ENCODE measurements around the gene UXS1.
"Not testable (repeated sequence)": the region's sequence is repeated elsewhere in the genome, so short reads cannot be mapped to it uniquely, and the experiment has no call there.

UXS1 gene

GRCh38 chr2:106219157-106219556 is 25.1 kb upstream of the UXS1 start:
- H3K27ac ChIP-seq (ENCODE audit: low read depth, low read length); H4K91ac ChIP-seq (ENCODE audit: low read depth, low read length); H3K4me2 ChIP-seq (ENCODE audit: low read length); H3K4me3 ChIP-seq (ENCODE audit: low read depth, low read length); H2BK120ac ChIP-seq (ENCODE audit: insufficient read depth, low read length, poor library complexity); H3K14ac ChIP-seq (ENCODE audit: low read length); H4K8ac ChIP-seq (ENCODE audit: low read depth, low read length); H2AK5ac ChIP-seq (ENCODE audit: low read length); H3K36me3 ChIP-seq (ENCODE audit: control insufficient read depth in 1 of 2, insufficient read depth in 2 of 2, low read length in 2 of 2); H3K4me1 ChIP-seq (ENCODE audit: control insufficient read depth in 1 of 2, insufficient read depth in 2 of 2, low read length in 2 of 2); H3K27me3 ChIP-seq (ENCODE audit: insufficient read depth, low read length); H3K79me2 ChIP-seq (ENCODE audit: control insufficient read depth, insufficient read depth, low read length, poor library complexity); H2AFZ ChIP-seq (ENCODE audit: insufficient read depth, low read length, poor library complexity); H3K79me1 ChIP-seq (ENCODE audit: low read length); H3K23ac ChIP-seq (ENCODE audit: low read length); H4K12ac ChIP-seq (ENCODE audit: low read depth, low read length); H3K9me3 ChIP-seq (ENCODE audit: insufficient read depth, low read depth, low read length); H3K4ac ChIP-seq (ENCODE audit: low read depth, low read length); H2BK12ac ChIP-seq (ENCODE audit: low read length); H2BK5ac ChIP-seq (ENCODE audit: low read depth, low read length, poor library complexity); H3K18ac ChIP-seq (ENCODE audit: low read length); H3K9ac ChIP-seq (ENCODE audit: low read length); DNase-seq: not testable (repeated sequence)
- WGBS (ENCODE audit: extremely low coverage, insufficient coverage, insufficient read length), result no CpG with 5 or more reads among the region's 8 CpGs

GRCh38 chr2:106208874-106209273 is 14.8 kb upstream of the UXS1 start:
- WGBS (ENCODE audit: extremely low coverage, insufficient coverage, insufficient read length), result no CpG with 5 or more reads among the region's 2 CpGs

GRCh38 chr2:106208399-106208798 is 14.3 kb upstream of the UXS1 start:
- no peaks in the 10 kb centered on the region for H3K4me1 ChIP-seq (ENCODE audit: control insufficient read depth in 1 of 2, insufficient read depth in 2 of 2, low read length in 2 of 2)
- no peak overlapping the region for H3K9ac ChIP-seq (ENCODE audit: low read length)
- no peaks in the 10 kb centered on the region for H3K27me3 ChIP-seq (ENCODE audit: insufficient read depth, low read length)
- H3K4ac ChIP-seq (ENCODE audit: low read depth, low read length), result no peak overlapping the region
- WGBS (ENCODE audit: extremely low coverage, insufficient coverage, insufficient read length), result no CpG with 5 or more reads among the region's 1 CpG
- no peak overlapping the region for H3K27ac ChIP-seq (ENCODE audit: low read depth, low read length)
- H2BK12ac ChIP-seq (ENCODE audit: low read length), result no peak overlapping the region
- H3K36me3 ChIP-seq (ENCODE audit: control insufficient read depth in 1 of 2, insufficient read depth in 2 of 2, low read length in 2 of 2), result no peaks in the 10 kb centered on the region
- no peak overlapping the region for H2BK120ac ChIP-seq (ENCODE audit: insufficient read depth, low read length, poor library complexity)
- H3K4me3 ChIP-seq (ENCODE audit: low read depth, low read length), result no peak overlapping the region
- H3K18ac ChIP-seq (ENCODE audit: low read length), result no peak overlapping the region
- H4K8ac ChIP-seq (ENCODE audit: low read depth, low read length), result no peak overlapping the region
- no peak overlapping the region for H3K4me2 ChIP-seq (ENCODE audit: low read length)
- no peaks in the 10 kb centered on the region for H3K79me1 ChIP-seq (ENCODE audit: low read length)
- H3K79me2 ChIP-seq (ENCODE audit: control insufficient read depth, insufficient read depth, low read length, poor library complexity), result no peaks in the 10 kb centered on the region
- no peak overlapping the region for H2AK5ac ChIP-seq (ENCODE audit: low read length)
- peaks cover 1% of the 10 kb centered on the region for H3K9me3 ChIP-seq (ENCODE audit: insufficient read depth, low read depth, low read length)
- no peak overlapping the region for H2BK5ac ChIP-seq (ENCODE audit: low read depth, low read length, poor library complexity)
- H3K14ac ChIP-seq (ENCODE audit: low read length), result no peak overlapping the region
- H4K91ac ChIP-seq (ENCODE audit: low read depth, low read length), result no peak overlapping the region
- no peak overlapping the region for H4K12ac ChIP-seq (ENCODE audit: low read depth, low read length)
- H2AFZ ChIP-seq (ENCODE audit: insufficient read depth, low read length, poor library complexity), result no peak overlapping the region
- DNase-seq, result no peak
- no peak overlapping the region for H3K23ac ChIP-seq (ENCODE audit: low read length)

More at GRCh38 chr2:106208874-106209273, 14.8 kb upstream of the UXS1 start:
- no peak overlapping the region for H2AFZ ChIP-seq (ENCODE audit: insufficient read depth, low read length, poor library complexity)
- H3K27me3 ChIP-seq (ENCODE audit: insufficient read depth, low read length), result no peaks in the 10 kb centered on the region
- no peak overlapping the region for H2AK5ac ChIP-seq (ENCODE audit: low read length)
- no peaks in the 10 kb centered on the region for H3K79me2 ChIP-seq (ENCODE audit: control insufficient read depth, insufficient read depth, low read length, poor library complexity)
- H3K4me1 ChIP-seq (ENCODE audit: control insufficient read depth in 1 of 2, insufficient read depth in 2 of 2, low read length in 2 of 2), result no peaks in the 10 kb centered on the region
- H3K9ac ChIP-seq (ENCODE audit: low read length), result no peak overlapping the region
- H3K9me3 ChIP-seq (ENCODE audit: insufficient read depth, low read depth, low read length), result peaks cover 1% of the 10 kb centered on the region
- H3K4me2 ChIP-seq (ENCODE audit: low read length), result no peak overlapping the region
- no peaks in the 10 kb centered on the region for H3K79me1 ChIP-seq (ENCODE audit: low read length)
- no peak for DNase-seq
- H4K12ac ChIP-seq (ENCODE audit: low read depth, low read length), result no peak overlapping the region
- H3K36me3 ChIP-seq (ENCODE audit: control insufficient read depth in 1 of 2, insufficient read depth in 2 of 2, low read length in 2 of 2), result no peaks in the 10 kb centered on the region
- no peak overlapping the region for H2BK120ac ChIP-seq (ENCODE audit: insufficient read depth, low read length, poor library complexity)
- no peak overlapping the region for H4K8ac ChIP-seq (ENCODE audit: low read depth, low read length)
- H3K18ac ChIP-seq (ENCODE audit: low read length), result no peak overlapping the region
- H3K14ac ChIP-seq (ENCODE audit: low read length), result no peak overlapping the region
- H4K91ac ChIP-seq (ENCODE audit: low read depth, low read length), result no peak overlapping the region
- H3K23ac ChIP-seq (ENCODE audit: low read length), result no peak overlapping the region
- H3K4me3 ChIP-seq (ENCODE audit: low read depth, low read length), result no peak overlapping the region
- H3K4ac ChIP-seq (ENCODE audit: low read depth, low read length), result no peak overlapping the region
- no peak overlapping the region for H2BK12ac ChIP-seq (ENCODE audit: low read length)
- H3K27ac ChIP-seq (ENCODE audit: low read depth, low read length), result no peak overlapping the region
- H2BK5ac ChIP-seq (ENCODE audit: low read depth, low read length, poor library complexity), result no peak overlapping the region

- H3K79me1 ChIP-seq (ENCODE audit: low read length), result no peaks in the 10 kb centered on the region
- no peak overlapping the region for H2BK12ac ChIP-seq (ENCODE audit: low read length)
- DNase-seq, result no peak
- no CpG with 5 or more reads among the region's 2 CpGs for WGBS (ENCODE audit: extremely low coverage, insufficient coverage, insufficient read length)
- no peak overlapping the region for H3K18ac ChIP-seq (ENCODE audit: low read length)
- H3K4ac ChIP-seq (ENCODE audit: low read depth, low read length), result no peak overlapping the region
- no peaks in the 10 kb centered on the region for H3K4me1 ChIP-seq (ENCODE audit: control insufficient read depth in 1 of 2, insufficient read depth in 2 of 2, low read length in 2 of 2)
- H3K9me3 ChIP-seq (ENCODE audit: insufficient read depth, low read depth, low read length), result peaks cover 1% of the 10 kb centered on the region
- H3K4me3 ChIP-seq (ENCODE audit: low read depth, low read length), result no peak overlapping the region
- no peak overlapping the region for H2BK5ac ChIP-seq (ENCODE audit: low read depth, low read length, poor library complexity)
- H4K91ac ChIP-seq (ENCODE audit: low read depth, low read length), result no peak overlapping the region
- H2AFZ ChIP-seq (ENCODE audit: insufficient read depth, low read length, poor library complexity), result no peak overlapping the region
- no peak overlapping the region for H2BK120ac ChIP-seq (ENCODE audit: insufficient read depth, low read length, poor library complexity)
- no peak overlapping the region for H3K9ac ChIP-seq (ENCODE audit: low read length)
- no peak overlapping the region for H4K12ac ChIP-seq (ENCODE audit: low read depth, low read length)
- H3K36me3 ChIP-seq (ENCODE audit: control insufficient read depth in 1 of 2, insufficient read depth in 2 of 2, low read length in 2 of 2), result no peaks in the 10 kb centered on the region
- H3K14ac ChIP-seq (ENCODE audit: low read length), result no peak overlapping the region
- no peaks in the 10 kb centered on the region for H3K79me2 ChIP-seq (ENCODE audit: control insufficient read depth, insufficient read depth, low read length, poor library complexity)
- H3K23ac ChIP-seq (ENCODE audit: low read length), result no peak overlapping the region
- no peak overlapping the region for H3K4me2 ChIP-seq (ENCODE audit: low read length)
- no peak overlapping the region for H4K8ac ChIP-seq (ENCODE audit: low read depth, low read length)
- H3K27ac ChIP-seq (ENCODE audit: low read depth, low read length), result no peak overlapping the region
- H3K27me3 ChIP-seq (ENCODE audit: insufficient read depth, low read length), result no peaks in the 10 kb centered on the region
- H2AK5ac ChIP-seq (ENCODE audit: low read length), result no peak overlapping the region
Observed at GRCh38 chr2:106207246-106207645, 13.1 kb upstream of the UXS1 start.
